GM23248 (cell line): ENCODE measurements around the gene LAMA2.

Source experiments
- EZH2 ChIP-seq: fragments of 200-600 bp; sonication (generic); IDR thresholded peaks from 2 replicates; pipeline ENCODE4 v1.6.1; 2018; ENCODE audit warnings: antibody characterized with exemption, mild to moderate bottlenecking; ENCODE audit not compliant: insufficient read depth, poor library complexity, severe bottlenecking
- EZH2phosphoT487 ChIP-seq: fragments of 200-600 bp; sonication (generic); IDR thresholded peaks from 2 replicates; pipeline ENCODE4 v1.6.1; 2018; ENCODE audit warnings: antibody characterized with exemption, moderate library complexity, mild to moderate bottlenecking, low read depth; ENCODE audit not compliant: insufficient read depth

GRCh38 chr6:129473546-129473945 is 590.6 kb downstream of the LAMA2 start:
- TF ChIP-seq EZH2phosphoT487 (no peak), EZH2 (no peak)
